GM20000 (cell line): ENCODE measurements around the gene RAPGEF2.

ENCODE experiments used
- DNase-seq: peaks from one replicate; pipeline ENCODE4 v3.0.0; 2012; ENCODE audit warnings: low spot score
- CTCF ChIP-seq: IDR thresholded peaks from 2 replicates; pipeline ENCODE4 v1.5.1; 2012; ENCODE audit warnings: mild to moderate bottlenecking, control low read depth; ENCODE audit errors: extremely low read depth, missing control alignments

RAPGEF2 gene

GRCh38 chr4:159149666-159150065, 46.8 kb downstream of the RAPGEF2 start:
- no peak for DNase-seq
- no peak for TF ChIP-seq CTCF

GRCh38 chr4:159150396-159150795, 47.5 kb downstream of the RAPGEF2 start:
- TF ChIP-seq CTCF, result no peak
- no peak for DNase-seq

GRCh38 chr4:159150821-159151390, 48.0 kb downstream of the RAPGEF2 start:
- TF ChIP-seq CTCF, result no peak
- no peak for DNase-seq

GRCh38 chr4:159151689-159152088, 48.8 kb downstream of the RAPGEF2 start:
- DNase-seq, result no peak
- TF ChIP-seq CTCF, result no peak

- no peak for DNase-seq
- TF ChIP-seq CTCF, result no peak
Measured at GRCh38 chr4:159152181-159152580, 49.3 kb downstream of the RAPGEF2 start.

GRCh38 chr4:159153669-159154068, 50.8 kb downstream of the RAPGEF2 start:
- no peak for TF ChIP-seq CTCF
- DNase-seq, result no peak

GRCh38 chr4:159155119-159155518, 52.2 kb downstream of the RAPGEF2 start:
- DNase-seq, result no peak
- no peak for TF ChIP-seq CTCF
